T-helper 2 cell (primary cell): Measurements from ENCODE around the gene PCSK9.

ENCODE experiments used
- DNase-seq, 5 experiments: peaks; one replicate each; pipeline versions ENCODE4 v3.0.0 to v3.0.0-alpha.2; 2012 to 2022

The PCSK9 gene

GRCh38 chr1:55060133-55060999 is 21.0 kb downstream of the PCSK9 start:
- peak in 1 of 5 experiments; percentile 57 for DNase-seq

DNA sequence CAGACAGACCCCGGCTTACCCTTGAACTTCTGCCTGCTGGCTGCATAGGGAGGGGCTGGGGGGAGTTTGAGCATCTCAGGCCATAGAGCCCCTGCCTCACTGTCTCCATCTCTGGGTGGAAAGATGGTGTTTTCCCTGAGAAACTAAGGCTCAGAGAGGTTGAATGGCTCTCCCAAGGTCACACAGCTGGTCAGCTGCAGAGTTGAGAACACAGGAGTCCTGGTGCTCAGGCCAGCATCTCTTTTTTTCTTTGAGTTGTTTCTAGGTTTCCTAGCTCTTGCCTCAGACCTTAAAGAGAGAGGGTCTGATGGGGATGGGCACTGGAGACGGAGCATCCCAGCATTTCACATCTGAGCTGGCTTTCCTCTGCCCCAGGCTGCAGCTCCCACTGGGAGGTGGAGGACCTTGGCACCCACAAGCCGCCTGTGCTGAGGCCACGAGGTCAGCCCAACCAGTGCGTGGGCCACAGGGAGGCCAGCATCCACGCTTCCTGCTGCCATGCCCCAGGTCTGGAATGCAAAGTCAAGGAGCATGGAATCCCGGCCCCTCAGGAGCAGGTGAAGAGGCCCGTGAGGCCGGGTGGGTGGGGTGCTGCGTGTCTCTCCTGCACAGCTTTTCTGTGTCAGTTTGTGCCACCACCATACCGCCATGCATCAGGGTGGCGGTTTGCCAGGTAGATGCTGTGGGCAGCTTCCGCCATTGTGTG is 21.8 kb downstream of the PCSK9 start:
- no peak for DNase-seq

GRCh38 chr1:55061706-55062321 is 22.5 kb downstream of the PCSK9 start:
- no peak for DNase-seq

DNA sequence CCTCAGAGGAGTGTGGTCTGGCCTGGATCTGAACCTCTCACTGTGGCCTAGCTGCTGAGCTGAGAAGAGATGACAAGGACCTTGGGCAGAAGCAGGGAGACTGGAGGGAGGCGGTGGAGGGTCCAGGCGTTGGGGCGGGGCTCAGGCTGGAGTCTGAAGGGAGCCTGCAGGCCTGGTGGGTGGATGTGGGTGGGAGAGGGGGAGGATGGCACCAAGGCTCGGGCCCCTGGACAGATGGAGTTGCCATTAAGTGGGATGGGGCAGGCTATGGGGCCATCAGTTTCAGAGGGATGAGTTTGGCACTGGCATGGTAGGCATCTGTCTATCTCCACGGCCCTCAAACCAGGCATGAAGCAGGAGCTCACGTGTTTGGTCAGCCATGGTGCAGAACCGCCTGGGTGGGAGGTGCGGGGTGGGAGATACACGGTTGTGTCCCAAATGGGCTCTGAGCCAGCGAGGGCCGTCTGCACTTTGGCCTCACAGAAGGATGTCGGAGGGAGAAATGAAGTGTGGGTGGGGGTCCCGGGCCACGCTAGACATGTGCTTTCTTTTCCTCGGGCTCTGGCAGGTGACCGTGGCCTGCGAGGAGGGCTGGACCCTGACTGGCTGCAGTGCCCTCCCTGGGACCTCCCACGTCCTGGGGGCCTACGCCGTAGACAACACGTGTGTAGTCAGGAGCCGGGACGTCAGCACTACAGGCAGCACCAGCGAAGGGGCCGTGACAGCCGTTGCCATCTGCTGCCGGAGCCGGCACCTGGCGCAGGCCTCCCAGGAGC is 23.6 kb downstream of the PCSK9 start:
- no peak for DNase-seq

- no peak for DNase-seq
Measured at GRCh38 chr1:55063577-55063942, 24.2 kb downstream of the PCSK9 start.

DNA sequence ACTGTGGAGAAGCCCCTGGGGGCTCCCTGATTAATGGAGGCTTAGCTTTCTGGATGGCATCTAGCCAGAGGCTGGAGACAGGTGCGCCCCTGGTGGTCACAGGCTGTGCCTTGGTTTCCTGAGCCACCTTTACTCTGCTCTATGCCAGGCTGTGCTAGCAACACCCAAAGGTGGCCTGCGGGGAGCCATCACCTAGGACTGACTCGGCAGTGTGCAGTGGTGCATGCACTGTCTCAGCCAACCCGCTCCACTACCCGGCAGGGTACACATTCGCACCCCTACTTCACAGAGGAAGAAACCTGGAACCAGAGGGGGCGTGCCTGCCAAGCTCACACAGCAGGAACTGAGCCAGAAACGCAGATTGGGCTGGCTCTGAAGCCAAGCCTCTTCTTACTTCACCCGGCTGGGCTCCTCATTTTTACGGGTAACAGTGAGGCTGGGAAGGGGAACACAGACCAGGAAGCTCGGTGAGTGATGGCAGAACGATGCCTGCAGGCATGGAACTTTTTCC is 24.8 kb downstream of the PCSK9 start:
- DNase-seq = no peak

GRCh38 chr1:55064861-55065263 is 25.5 kb downstream of the PCSK9 start:
- no peak for DNase-seq

GRCh38 chr1:55065648-55066047 is 26.3 kb downstream of the PCSK9 start:
- DNase-seq = no peak

DNA sequence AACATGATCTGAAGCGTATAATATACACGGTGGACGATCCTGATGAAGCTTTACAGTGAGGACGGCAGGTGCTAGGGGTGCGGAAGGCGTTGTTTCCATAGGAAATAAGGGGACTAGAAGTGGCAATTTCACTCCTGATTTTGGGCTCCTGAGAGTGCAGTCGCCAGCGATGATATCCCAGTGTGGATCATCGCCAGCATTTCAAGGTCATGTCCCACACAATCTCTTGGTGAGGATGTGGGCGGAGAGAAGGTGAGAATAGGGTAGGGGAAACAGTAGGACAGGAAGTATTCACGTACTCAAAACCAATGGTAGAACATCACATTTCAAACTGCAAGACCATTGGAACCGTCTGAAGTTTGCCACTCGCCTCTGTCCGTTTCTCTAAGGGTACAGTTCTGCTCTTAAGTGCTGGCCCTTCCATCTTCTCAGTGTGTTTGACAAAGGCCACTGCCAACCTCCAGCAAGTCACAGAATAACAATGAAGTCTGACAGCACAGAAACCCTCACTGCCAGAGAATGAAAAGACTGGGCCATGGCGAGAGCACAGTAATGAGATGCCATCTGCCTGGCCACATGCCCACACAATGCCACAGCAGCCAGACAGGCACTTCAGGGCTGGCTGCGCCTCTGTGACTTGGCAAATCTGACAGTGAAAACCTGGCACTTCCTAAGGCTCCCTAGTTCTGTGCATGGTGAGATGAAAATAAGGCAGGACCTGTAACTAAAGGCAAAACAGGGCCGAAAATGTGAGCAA is 27.9 kb downstream of the PCSK9 start:
- DNase-seq = no peak

- DNase-seq = no peak
Measured at GRCh38 chr1:55067914-55068313, 28.6 kb downstream of the PCSK9 start.

DNA sequence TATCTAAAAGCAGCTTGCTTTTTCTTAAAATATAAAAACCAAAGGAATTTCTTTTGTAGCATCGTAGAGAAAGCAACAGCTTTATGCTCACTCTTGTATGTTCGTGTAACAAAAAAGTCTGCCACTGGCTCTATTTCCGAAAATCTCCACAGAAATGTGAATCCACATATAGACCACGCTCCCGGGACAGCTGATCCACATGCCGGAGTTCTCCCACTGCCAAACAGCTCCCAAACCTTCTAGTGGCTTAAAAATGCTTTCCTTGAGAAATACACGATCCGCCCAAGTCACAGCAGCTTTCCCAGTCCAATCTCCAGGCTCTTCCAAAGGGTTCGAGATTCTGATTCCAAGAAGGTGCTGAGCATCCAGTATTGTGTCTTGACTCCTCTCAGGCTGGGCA is 29.3 kb downstream of the PCSK9 start:
- DNase-seq = no peak

- no peak for DNase-seq
Measured at GRCh38 chr1:55069280-55069679, 29.9 kb downstream of the PCSK9 start.

DNA sequence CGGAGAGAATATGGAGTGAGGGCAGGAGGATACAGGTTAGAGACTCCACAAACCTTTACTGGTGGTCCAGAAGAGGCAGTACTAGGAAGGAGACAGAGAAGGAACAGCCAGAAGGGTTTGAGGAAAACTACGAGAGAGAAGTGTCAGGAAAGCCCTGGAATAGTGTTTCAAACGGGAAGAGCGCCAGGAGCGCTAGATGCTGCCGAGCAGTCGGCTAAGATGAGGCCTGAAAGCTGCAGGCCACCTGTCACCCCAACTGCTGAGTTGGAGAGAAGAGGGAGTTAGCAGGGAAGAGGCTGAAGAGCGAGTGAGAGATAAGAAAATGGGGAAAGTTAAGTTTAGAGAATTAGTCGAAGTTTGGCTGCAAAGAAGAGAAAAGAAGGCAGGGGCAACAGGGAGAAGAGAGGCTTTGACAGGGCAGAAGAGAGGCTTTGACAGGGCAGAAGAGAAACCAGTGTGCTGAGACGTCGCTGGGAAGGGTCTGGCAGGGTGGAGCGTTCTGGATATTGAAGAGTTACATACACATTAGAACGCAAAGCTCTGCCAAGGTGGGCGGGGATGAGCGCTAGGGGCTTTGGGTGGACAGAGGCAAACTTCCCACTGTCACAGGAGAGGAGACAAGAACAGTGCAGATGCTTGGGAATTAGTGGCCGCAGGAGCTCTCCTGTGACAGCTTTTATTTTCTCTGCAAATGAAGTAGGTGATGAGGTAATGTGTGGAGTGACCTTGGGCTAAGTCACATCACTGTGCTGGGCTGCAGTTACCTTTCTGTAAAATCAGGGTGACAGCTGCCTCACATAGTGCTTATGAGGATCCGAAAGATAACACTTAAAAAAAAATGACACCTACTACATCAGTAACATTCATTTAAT is 31.2 kb downstream of the PCSK9 start:
- DNase-seq = no peak

- DNase-seq = peak in 1 of 5 experiments; percentile 22
Measured at GRCh38 chr1:55071477-55071876, 32.1 kb downstream of the PCSK9 start.

DNA sequence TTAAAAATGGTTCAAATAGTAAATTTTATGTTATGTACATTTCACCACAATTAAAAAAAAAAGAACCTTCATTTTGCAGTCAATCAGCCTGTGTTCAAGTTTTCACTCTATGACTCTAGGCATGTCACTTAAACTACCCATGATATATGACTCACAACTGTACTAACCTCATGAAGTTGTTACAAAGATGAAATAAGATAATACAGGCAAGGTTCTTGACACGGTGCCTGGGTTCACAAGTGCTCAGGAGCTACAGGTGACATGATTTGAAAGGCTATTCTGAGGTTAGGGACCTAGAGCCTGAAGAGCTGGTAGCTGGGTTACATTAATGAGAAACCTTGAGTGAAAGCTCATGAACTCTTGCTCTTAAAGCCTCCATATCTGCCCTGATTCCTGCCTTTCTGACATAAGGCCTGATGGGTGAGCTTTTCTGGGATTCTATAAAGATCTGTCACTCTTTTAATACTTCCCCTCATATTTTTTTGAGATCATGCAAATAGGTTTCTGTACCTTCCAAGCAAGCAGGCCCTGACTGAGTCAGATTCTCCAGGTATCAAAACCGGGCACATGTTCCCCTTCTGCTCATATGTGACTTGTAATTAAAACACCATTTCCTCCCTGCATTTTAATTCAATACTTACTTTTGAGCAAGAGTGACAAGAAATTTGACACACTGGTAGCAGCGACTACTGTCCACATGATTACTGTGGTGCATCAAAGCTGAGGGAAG is 34.0 kb downstream of the PCSK9 start:
- peak in 1 of 5 experiments; percentile 87 for DNase-seq

- no peak for DNase-seq
Measured at GRCh38 chr1:55074455-55074854, 35.1 kb downstream of the PCSK9 start.

- no peak for DNase-seq
Measured at GRCh38 chr1:55076356-55076755, 37.0 kb downstream of the PCSK9 start.

GRCh38 chr1:55078470-55078869 is 39.1 kb downstream of the PCSK9 start:
- no peak for DNase-seq

- no peak for DNase-seq
Measured at GRCh38 chr1:55079651-55080050, 40.3 kb downstream of the PCSK9 start.
